ENCODE results near the gene ARHGAP28. TPM values are rescaled to one million over a fixed set of nuclear protein-coding genes. Genes with fewer than 3 reads are reported as not detected.

ARHGAP28 gene
- total RNA-seq, 4 donors from 2014 or later: 2.5 to 11.1 (median 5.5) TPM

DNA sequence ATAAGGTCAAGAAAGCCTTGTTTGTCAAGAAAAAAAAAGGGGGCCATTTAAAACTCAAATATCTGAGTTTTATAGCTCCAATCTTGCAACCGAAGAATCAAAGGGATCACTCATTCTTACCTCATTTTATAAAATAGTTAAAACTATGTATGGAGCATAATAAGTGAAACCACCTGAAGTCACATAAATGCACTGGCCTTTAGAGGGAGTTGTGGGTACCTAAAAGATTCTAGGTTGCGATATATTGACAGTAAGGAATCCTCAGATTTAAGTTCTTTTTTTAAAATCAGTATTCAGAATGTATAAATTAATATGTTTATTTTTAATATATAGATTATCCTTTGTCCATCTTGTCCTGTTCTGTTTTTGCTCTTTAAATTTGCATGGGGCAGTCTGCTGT is 3.4 kb downstream of the ARHGAP28 start:
- Histone ChIP-seq H3K36me3 (no peaks in the 10 kb centered on the region), H3K4me3 (no peak overlapping the region), H3K27me3 (no peaks in the 10 kb centered on the region), H3K4me1 (peaks cover 21% of the 10 kb centered on the region), H3K27ac (no peak overlapping the region), H3K9me3 (no peaks in the 10 kb centered on the region)
- 84% methylated on average over 2 of the region's 2 CpGs for WGBS
- no peak for DNase-seq (ENCODE audit: low spot score in 2 of 2)
- TF ChIP-seq POLR2AphosphoS5 (IDR thresholded peaks at IDR 0.05): no peak
- TF ChIP-seq, protein P1, sequence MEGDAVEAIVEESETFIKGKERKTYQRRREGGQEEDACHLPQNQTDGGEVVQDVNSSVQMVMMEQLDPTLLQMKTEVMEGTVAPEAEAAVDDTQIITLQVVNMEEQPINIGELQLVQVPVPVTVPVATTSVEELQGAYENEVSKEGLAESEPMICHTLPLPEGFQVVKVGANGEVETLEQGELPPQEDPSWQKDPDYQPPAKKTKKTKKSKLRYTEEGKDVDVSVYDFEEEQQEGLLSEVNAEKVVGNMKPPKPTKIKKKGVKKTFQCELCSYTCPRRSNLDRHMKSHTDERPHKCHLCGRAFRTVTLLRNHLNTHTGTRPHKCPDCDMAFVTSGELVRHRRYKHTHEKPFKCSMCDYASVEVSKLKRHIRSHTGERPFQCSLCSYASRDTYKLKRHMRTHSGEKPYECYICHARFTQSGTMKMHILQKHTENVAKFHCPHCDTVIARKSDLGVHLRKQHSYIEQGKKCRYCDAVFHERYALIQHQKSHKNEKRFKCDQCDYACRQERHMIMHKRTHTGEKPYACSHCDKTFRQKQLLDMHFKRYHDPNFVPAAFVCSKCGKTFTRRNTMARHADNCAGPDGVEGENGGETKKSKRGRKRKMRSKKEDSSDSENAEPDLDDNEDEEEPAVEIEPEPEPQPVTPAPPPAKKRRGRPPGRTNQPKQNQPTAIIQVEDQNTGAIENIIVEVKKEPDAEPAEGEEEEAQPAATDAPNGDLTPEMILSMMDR (IDR thresholded peaks at IDR 0.05): no peak
- TF ChIP-seq POLR2A (IDR thresholded peaks at IDR 0.05): no peak
- no peak for TF ChIP-seq EP300 (IDR thresholded peaks at IDR 0.05)

DNA sequence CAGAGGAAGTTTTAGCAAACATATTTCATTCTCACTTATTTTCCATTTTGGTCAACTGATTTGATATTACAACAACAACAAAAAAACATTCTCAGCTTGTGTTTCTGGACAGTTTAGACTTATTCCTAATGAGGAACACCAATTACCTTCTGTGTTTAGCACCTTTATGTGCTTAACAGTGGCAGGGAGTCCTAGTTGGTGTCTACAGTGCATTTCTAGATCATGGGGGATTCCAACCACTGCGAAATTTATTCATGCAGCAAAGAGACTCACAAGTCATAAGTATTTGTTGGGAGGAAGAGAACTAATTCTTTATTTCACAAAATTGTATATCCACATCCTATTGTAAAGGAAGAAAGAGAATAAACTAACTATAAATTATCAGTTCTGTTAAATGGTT is 4.2 kb downstream of the ARHGAP28 start:
- 79% methylated on average over 1 of the region's 1 CpG for WGBS
- Histone ChIP-seq H3K4me1 (peaks cover 19% of the 10 kb centered on the region), H3K27me3 (no peaks in the 10 kb centered on the region), H3K36me3 (no peaks in the 10 kb centered on the region), H3K27ac (no peak overlapping the region), H3K4me3 (no peak overlapping the region), H3K9me3 (no peaks in the 10 kb centered on the region)
- TF ChIP-seq EP300 (IDR thresholded peaks at IDR 0.05) (no peak), POLR2A (IDR thresholded peaks at IDR 0.05) (no peak), POLR2AphosphoS5 (IDR thresholded peaks at IDR 0.05) (no peak)
- TF ChIP-seq, protein P1 (IDR thresholded peaks at IDR 0.05): no peak
- DNase-seq (ENCODE audit: low spot score in 2 of 2): no peak

DNA sequence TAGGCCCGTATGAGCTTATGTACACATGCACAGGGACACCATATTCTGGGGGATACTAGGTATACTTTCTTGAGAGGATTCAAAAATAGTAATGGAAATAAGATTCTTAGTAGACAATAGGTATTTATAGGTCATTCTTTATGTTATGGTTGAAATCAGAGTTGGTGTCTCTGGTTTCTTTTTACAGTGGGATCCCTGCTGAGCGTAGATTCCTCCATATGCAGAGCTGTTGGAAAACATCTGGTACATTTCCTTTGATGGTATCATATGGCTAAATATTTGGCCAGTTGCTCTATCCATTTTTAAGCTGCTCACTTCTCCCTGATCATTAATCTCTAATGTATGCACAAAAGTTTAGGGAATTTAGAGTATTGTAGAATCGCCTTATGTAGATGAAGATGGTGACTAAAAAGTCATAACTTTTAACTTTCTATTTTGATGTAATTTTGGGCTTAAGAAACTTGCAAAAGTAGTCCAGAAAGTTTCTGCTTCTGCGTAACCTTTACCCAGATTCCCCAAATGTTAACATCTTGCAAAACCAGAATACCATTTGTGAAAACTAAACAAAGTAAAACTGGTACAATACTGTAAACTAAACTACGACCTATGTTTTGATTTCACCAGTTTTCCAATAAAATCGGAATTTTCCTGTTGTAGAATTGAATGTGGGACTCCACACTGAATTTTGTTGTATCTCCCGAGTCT is 5.4 kb downstream of the ARHGAP28 start:
- no peak overlapping the region for H3K4me3 ChIP-seq
- no peaks in the 10 kb centered on the region for H3K27me3 ChIP-seq
- no peaks in the 10 kb centered on the region for H3K9me3 ChIP-seq
- TF ChIP-seq POLR2A (IDR thresholded peaks at IDR 0.05) (no peak), POLR2AphosphoS5 (IDR thresholded peaks at IDR 0.05) (no peak), EP300 (IDR thresholded peaks at IDR 0.05) (no peak)
- TF ChIP-seq, protein P1 (IDR thresholded peaks at IDR 0.05): no peak
- 80% methylated on average over 7 of the region's 7 CpGs for WGBS
- H3K36me3 ChIP-seq: no peaks in the 10 kb centered on the region
- peaks cover 17% of the 10 kb centered on the region for H3K4me1 ChIP-seq
- no peak overlapping the region for H3K27ac ChIP-seq
- no peak for DNase-seq (ENCODE audit: low spot score in 2 of 2)

DNA sequence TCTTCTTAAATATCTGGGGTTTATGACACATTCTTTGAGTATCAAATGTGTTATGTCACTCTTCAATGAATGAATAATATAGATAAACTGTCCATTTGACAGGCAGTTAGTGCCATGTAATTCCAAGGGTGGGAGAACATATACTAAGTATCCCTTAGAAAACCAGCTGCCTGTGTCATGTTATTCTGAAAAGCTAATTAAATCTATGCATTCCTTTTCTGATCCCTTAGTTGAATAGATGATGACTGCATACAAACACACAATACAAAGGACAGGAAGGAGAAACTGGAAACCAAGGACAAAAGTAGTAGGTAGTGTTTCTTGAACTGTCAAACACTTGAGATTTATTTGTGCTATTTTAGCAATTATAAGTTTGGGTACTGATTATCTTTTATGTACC is 8.3 kb downstream of the ARHGAP28 start:
- H3K27ac ChIP-seq: no peak overlapping the region
- H3K36me3 ChIP-seq: no peaks in the 10 kb centered on the region
- TF ChIP-seq, protein P1 (IDR thresholded peaks at IDR 0.05): no peak
- TF ChIP-seq POLR2AphosphoS5 (IDR thresholded peaks at IDR 0.05) (no peak), EP300 (IDR thresholded peaks at IDR 0.05) (no peak), POLR2A (IDR thresholded peaks at IDR 0.05) (no peak)
- DNase-seq (ENCODE audit: low spot score in 2 of 2): no peak
- no peak overlapping the region for H3K4me3 ChIP-seq
- no peaks in the 10 kb centered on the region for H3K9me3 ChIP-seq
- H3K4me1 ChIP-seq: peaks cover 11% of the 10 kb centered on the region
- no peaks in the 10 kb centered on the region for H3K27me3 ChIP-seq

- Histone ChIP-seq H3K27me3 (no peaks in the 10 kb centered on the region), H3K27ac (no peak overlapping the region), H3K36me3 (no peaks in the 10 kb centered on the region), H3K4me3 (no peak overlapping the region), H3K9me3 (no peaks in the 10 kb centered on the region), H3K4me1 (peaks cover 11% of the 10 kb centered on the region)
- no peak for DNase-seq (ENCODE audit: low spot score in 2 of 2)
- 90% methylated on average over 4 of the region's 4 CpGs for WGBS
- TF ChIP-seq, protein P1 (IDR thresholded peaks at IDR 0.05): no peak
- no peak for TF ChIP-seq POLR2AphosphoS5 (IDR thresholded peaks at IDR 0.05)
These were observed 9.1 kb downstream of the ARHGAP28 start for GRCh38 chr18:6738622-6739021.
